GM18951 (cell line): ENCODE results near the gene HNRNPUL1.

Experiments
- POLR2A ChIP-seq: IDR thresholded peaks from 4 replicates; pipeline ENCODE4 v1.6.1; 2011; ENCODE audit warnings: mild to moderate bottlenecking; ENCODE audit not compliant: insufficient read length, insufficient read depth; ENCODE audit errors: extremely low read depth
- in situ Hi-C: fragments of 300-500 bp; cut with MboI; formaldehyde crosslinking; loops from one replicate; pipeline ENCODE4 v1.12.0; 2022; ENCODE audit warnings: low sequenced_read_pairs, mixed read lengths, inconsistent platforms; ENCODE audit not compliant: unreplicated experiment

Gene HNRNPUL1

GRCh38 chr19:41245843-41246242, 18.3 kb upstream of the HNRNPUL1 start:
- TF ChIP-seq POLR2A = no peak
- in situ Hi-C loops = no loop called here

DNA sequence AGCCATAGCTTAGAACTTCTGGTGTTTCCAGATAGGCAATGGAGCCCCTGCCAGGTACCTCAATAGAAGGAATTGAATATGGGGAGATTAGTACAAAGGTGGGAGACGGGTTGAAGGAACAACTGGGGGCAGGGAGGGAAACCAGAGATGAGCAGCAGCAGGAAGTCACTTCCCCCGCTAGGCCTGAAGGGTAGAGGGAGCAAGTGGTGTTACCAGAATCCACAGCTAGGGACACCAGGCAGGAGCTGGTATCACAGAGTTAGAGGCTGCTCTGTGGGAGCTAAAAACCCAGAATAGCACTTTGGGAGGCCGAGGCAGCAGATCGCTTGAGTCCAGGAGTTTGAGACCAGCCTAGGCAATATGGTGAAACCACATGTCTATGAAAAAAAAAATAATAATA, 15.3 kb upstream of the HNRNPUL1 start:
- in situ Hi-C loops = no loop called here
- TF ChIP-seq POLR2A = no peak

GRCh38 chr19:41249707-41250423, 14.3 kb upstream of the HNRNPUL1 start:
- TF ChIP-seq POLR2A = no peak
- in situ Hi-C loops = loop anchor here (10.0 kb wide), 1 partner anchor 45 kb away; no protein-coding TSS in a partner anchor

- in situ Hi-C loops = loop anchor here (10.0 kb wide), 1 partner anchor 49 kb away; no protein-coding TSS in a partner anchor
- TF ChIP-seq POLR2A = no peak
Observed at GRCh38 chr19:41253660-41254059, 10.5 kb upstream of the HNRNPUL1 start.

DNA sequence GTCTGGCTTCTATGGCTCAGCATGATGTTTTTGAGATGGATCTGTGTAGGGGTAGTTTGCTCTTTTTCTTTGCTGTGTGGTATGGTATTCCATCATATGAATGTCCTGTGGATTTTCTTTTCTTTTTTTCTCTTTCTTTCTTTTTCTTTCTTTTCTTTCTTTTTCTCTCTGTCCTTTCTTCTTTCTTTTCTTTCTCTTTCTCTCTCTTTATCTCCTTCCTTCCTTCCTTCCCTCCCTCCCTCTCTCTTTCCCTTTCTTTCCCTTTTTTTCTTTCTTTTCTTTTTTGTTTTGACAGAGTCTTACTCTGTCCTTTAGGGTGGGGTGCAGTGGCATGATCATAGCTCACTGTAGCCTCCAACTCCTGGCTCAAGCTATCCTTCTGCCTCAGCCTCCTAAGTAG, 9.0 kb upstream of the HNRNPUL1 start:
- TF ChIP-seq POLR2A = no peak

GRCh38 chr19:41261474-41262190, 2.5 kb upstream of the HNRNPUL1 start:
- in situ Hi-C loops = no loop called here
- no peak for TF ChIP-seq POLR2A

More for the DNA sequence above, 9.0 kb upstream of the HNRNPUL1 start:
- in situ Hi-C loops = loop anchor here (10.0 kb wide), 1 partner anchor 50 kb away; no protein-coding TSS in a partner anchor

- peak; percentile 56 for TF ChIP-seq POLR2A
- in situ Hi-C loops = no loop called here
Observed at GRCh38 chr19:41263042-41263849, 926 bp upstream of the HNRNPUL1 start.

- peak; percentile 51 for TF ChIP-seq POLR2A
- in situ Hi-C loops = no loop called here
Observed at GRCh38 chr19:41264581-41265394, 616 bp downstream of the HNRNPUL1 start.

GRCh38 chr19:41265395-41266153, 1.4 kb downstream of the HNRNPUL1 start:
- in situ Hi-C loops = no loop called here
- no peak for TF ChIP-seq POLR2A

GRCh38 chr19:41269055-41269454, 4.9 kb downstream of the HNRNPUL1 start:
- in situ Hi-C loops = no loop called here

GRCh38 chr19:41269571-41269970, 5.4 kb downstream of the HNRNPUL1 start:
- TF ChIP-seq POLR2A = no peak
- in situ Hi-C loops = no loop called here

More at GRCh38 chr19:41269055-41269454, 4.9 kb downstream of the HNRNPUL1 start:
- TF ChIP-seq POLR2A = no peak

- no peak for TF ChIP-seq POLR2A
- in situ Hi-C loops = no loop called here
Observed at GRCh38 chr19:41273076-41273475, 8.9 kb downstream of the HNRNPUL1 start.
